T-cell (primary cell): ENCODE data around the gene TTC24. TPM values are rescaled to one million over a fixed set of nuclear protein-coding genes. Genes with fewer than 3 reads are reported as not detected.

Experiments used
- ATAC-seq, 4 experiments: fragments of 200-7000 bp in 3 of 4; fragments of 150-1000 bp in 1 of 4; cut with Tn5 transposase; replicated peaks in 1 of 4; 1 replicate in 3 of 4; 2 replicates in 1 of 4; pipeline ENCODE4 v1.10.0; 2021; ENCODE audit warnings: moderate library complexity in 3 of 4, mild to moderate bottlenecking in 2 of 4, moderate number of reproducible peaks in 1 of 4
- CTCF ChIA-PET, 2 donors: fragments of 300-600 bp; sonication (Branson Sonifier 250); formaldehyde crosslinking; loops; one replicate each; lab custom pipeline; 2022; ENCODE audit warnings: antibody characterized with exemption in 2 of 2; lab: Charles Lee
- POLR2A ChIA-PET, 2 donors: fragments of 300-600 bp; sonication (Branson Sonifier 250); formaldehyde crosslinking; loops; one replicate each; lab custom pipeline; 2022; ENCODE audit warnings: antibody characterized with exemption in 2 of 2; lab: Charles Lee
- DNase-seq, 35 experiments: peaks; one replicate each; pipeline versions ENCODE4 v3.0.0 to v3.0.0-alpha.2; 2013 to 2023
- H3K27ac ChIP-seq: one replicate; pipeline ENCODE4 v1.5.1; 2013; ENCODE audit warnings: low read length
- H3K27me3 ChIP-seq, 2 experiments: replicated peaks in 1 of 2; 1 replicate in 1 of 2; 2 replicates in 1 of 2; pipeline versions ENCODE4 v1.6.1 to v1.7.0; 2013; ENCODE audit warnings: low read length in 1 of 2, mixed read lengths in 1 of 2; ENCODE audit not compliant: control insufficient read depth in 2 of 2, insufficient read depth in 2 of 2; ENCODE audit errors: extremely low read depth in 1 of 2
- H3K36me3 ChIP-seq, 2 donors: 1 replicate in 1 of 2; 2 replicates in 1 of 2; pipeline versions ENCODE4 v1.6.1 to v1.7.0; 2013; ENCODE audit warnings: low read length in 1 of 2; ENCODE audit not compliant: control insufficient read depth in 2 of 2, insufficient read depth in 1 of 2; ENCODE audit errors: extremely low read depth in 1 of 2
- H3K4me1 ChIP-seq, 2 experiments: 1 replicate in 1 of 2; 2 replicates in 1 of 2; pipeline versions ENCODE4 v1.6.1 to v1.7.0; 2013; ENCODE audit warnings: low read length in 2 of 2, mixed read lengths in 1 of 2; ENCODE audit not compliant: insufficient read depth in 2 of 2, control insufficient read depth in 1 of 2; ENCODE audit errors: extremely low read depth in 1 of 2
- H3K4me3 ChIP-seq, 2 donors: 1 replicate in 1 of 2; 2 replicates in 1 of 2; pipeline versions ENCODE4 v1.5.1 to v1.7.0; 2013; ENCODE audit warnings: mild to moderate bottlenecking in 2 of 2, low read length in 1 of 2, moderate library complexity in 1 of 2; ENCODE audit not compliant: control insufficient read depth in 1 of 2; ENCODE audit errors: extremely low read depth in 1 of 2
- H3K9me3 ChIP-seq: 2 replicates; pipeline ENCODE4 v1.7.0; 2013
- H3K27ac Mint-ChIP-seq, 2 donors: one replicate each; pipeline ENCODE4 v1.8.0; 2020 to 2021; ENCODE audit warnings: mild to moderate bottlenecking in 2 of 2, mixed read lengths in 2 of 2
- H3K27me3 Mint-ChIP-seq, 2 donors: one replicate each; pipeline ENCODE4 v1.8.0; 2021 to 2022; ENCODE audit warnings: mixed read lengths in 2 of 2
- H3K36me3 Mint-ChIP-seq: one replicate; pipeline ENCODE4 v1.8.0; 2021; ENCODE audit warnings: mixed read lengths
- H3K4me1 Mint-ChIP-seq, 3 donors: one replicate each; pipeline ENCODE4 v1.8.0; 2020 to 2022; ENCODE audit warnings: mixed read lengths in 3 of 3, mild to moderate bottlenecking in 1 of 3
- H3K4me3 Mint-ChIP-seq, 3 donors: one replicate each; pipeline ENCODE4 v1.8.0; 2020 to 2022; ENCODE audit warnings: mild to moderate bottlenecking in 3 of 3, mixed read lengths in 3 of 3, moderate library complexity in 3 of 3
- H3K9me3 Mint-ChIP-seq, 3 donors: one replicate each; pipeline ENCODE4 v1.8.0; 2020 to 2022; ENCODE audit warnings: mixed read lengths in 3 of 3
- WGBS: methylation state at CpG from one replicate; pipeline ENCODE4 v1.1.5; 2013; ENCODE audit warnings: missing lambda C conversion rate; ENCODE audit not compliant: insufficient coverage; 5-methylcytosine and 5-hydroxymethylcytosine counted together
- total RNA-seq, 35 experiments: library from RNA in 6 of 35; stranded (reverse) in 6 of 35; fragments of 120-200 nt in 1 of 35; gene quantifications; one replicate each; pipeline versions ENCODE4 v1.2.1 to v1.2.4 and lab custom pipeline; 2013 to 2026

TTC24 gene
- total RNA-seq, 5 donors from 2014 or later (not counting 1 experiment from before 2014, with no cell fraction given), result 9.9 to 43.6 (median 16.4) TPM

GRCh38 chr1:156556354-156556753 lies 23.2 kb upstream of the TTC24 start:
- H3K9me3 Mint-ChIP-seq, result no peaks in the 10 kb centered on the region
- peaks cover 0 to 8% (median 2%) of the 10 kb centered on the region in 3 donors for H3K4me1 Mint-ChIP-seq
- ChIA-PET CTCF (no interaction called here), POLR2A (no interaction called here)
- H3K27ac Mint-ChIP-seq, result no peak overlapping the region
- no peak overlapping the region for H3K27ac ChIP-seq
- H3K4me1 ChIP-seq, result no peaks in the 10 kb centered on the region
- no peaks in the 10 kb centered on the region for H3K27me3 Mint-ChIP-seq
- ATAC-seq (no peak), DNase-seq (no peak)
- H3K36me3 ChIP-seq, result no peaks in the 10 kb centered on the region
- no peak overlapping the region for H3K4me3 ChIP-seq
- H3K27me3 ChIP-seq, result peaks cover 0 to 2% of the 10 kb centered on the region in 2 experiments
- no peak overlapping the region for H3K4me3 Mint-ChIP-seq
- no peaks in the 10 kb centered on the region for H3K9me3 ChIP-seq
- WGBS, result 76% methylated on average over 8 of the region's 9 CpGs
- peaks cover 2% of the 10 kb centered on the region for H3K36me3 Mint-ChIP-seq

- no peaks in the 10 kb centered on the region for H3K9me3 ChIP-seq
- 81% methylated on average over 5 of the region's 8 CpGs for WGBS
- Mint-ChIP-seq H3K36me3 (no peaks in the 10 kb centered on the region), H3K9me3 (no peaks in the 10 kb centered on the region), H3K27me3 (no peaks in the 10 kb centered on the region), H3K4me1 (no peaks in the 10 kb centered on the region), H3K4me3 (no peak overlapping the region), H3K27ac (no peak overlapping the region)
- H3K27ac ChIP-seq, result no peak overlapping the region
- no peak for DNase-seq
- no peak overlapping the region for H3K4me3 ChIP-seq
- CTCF ChIA-PET, result no interaction called here
- ATAC-seq, result no peak
- H3K4me1 ChIP-seq, result no peaks in the 10 kb centered on the region
- H3K27me3 ChIP-seq, result peaks cover 0 to 2% of the 10 kb centered on the region in 2 experiments
- POLR2A ChIA-PET, result no interaction called here
- H3K36me3 ChIP-seq, result peaks cover 0 to 5% of the 10 kb centered on the region in 2 donors
Measured at GRCh38 chr1:156559086-156559796, 20.3 kb upstream of the TTC24 start.

DNA sequence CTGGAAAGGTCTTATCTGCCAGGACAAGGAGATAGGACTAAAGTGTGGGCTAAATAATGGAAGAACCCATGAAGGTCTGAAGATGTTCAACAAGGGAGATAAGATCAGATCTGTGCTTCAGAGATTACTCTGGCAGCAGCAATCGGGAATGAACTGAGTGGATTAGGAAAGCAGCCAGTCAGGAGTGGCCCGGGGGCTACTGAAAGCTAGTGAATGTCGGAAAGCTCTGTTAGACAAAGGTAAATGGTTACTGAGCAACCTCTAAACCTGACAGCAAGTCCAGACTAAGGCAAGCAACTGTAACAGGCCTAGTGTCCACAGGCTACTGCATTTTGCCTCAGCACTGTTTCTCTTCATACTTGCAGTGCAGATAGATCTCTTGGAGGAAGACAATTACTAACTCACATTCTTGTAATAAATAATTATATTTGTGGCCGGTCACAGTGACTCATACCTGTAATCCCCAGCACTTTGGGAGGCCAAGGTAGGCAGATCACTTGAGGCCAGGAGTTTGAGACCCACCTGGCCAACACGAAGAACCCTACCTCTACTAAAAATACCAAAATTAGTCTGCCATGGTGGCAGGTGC lies 19.6 kb upstream of the TTC24 start:
- ATAC-seq (no peak), DNase-seq (no peak)
- Histone ChIP-seq H3K9me3 (no peaks in the 10 kb centered on the region), H3K4me1 (no peaks in the 10 kb centered on the region), H3K4me3 (no peak overlapping the region), H3K36me3 (peaks cover 0 to 5% of the 10 kb centered on the region in 2 donors), H3K27me3 (peaks cover 0 to 2% of the 10 kb centered on the region in 2 experiments), H3K27ac (no peak overlapping the region)
- Mint-ChIP-seq H3K36me3 (no peaks in the 10 kb centered on the region), H3K9me3 (no peaks in the 10 kb centered on the region), H3K4me1 (no peaks in the 10 kb centered on the region), H3K4me3 (no peak overlapping the region), H3K27ac (no peak overlapping the region), H3K27me3 (no peaks in the 10 kb centered on the region)
- CTCF ChIA-PET, result no interaction called here
- POLR2A ChIA-PET, result no interaction called here
- 83% methylated on average over 4 of the region's 5 CpGs for WGBS

- Histone ChIP-seq H3K27me3 (peaks cover 0 to 2% of the 10 kb centered on the region in 2 experiments), H3K4me1 (no peaks in the 10 kb centered on the region), H3K36me3 (peaks cover 0 to 5% of the 10 kb centered on the region in 2 donors), H3K27ac (no peak overlapping the region), H3K4me3 (no peak overlapping the region), H3K9me3 (no peaks in the 10 kb centered on the region)
- Mint-ChIP-seq H3K36me3 (no peaks in the 10 kb centered on the region), H3K27me3 (no peaks in the 10 kb centered on the region), H3K4me3 (no peak overlapping the region), H3K9me3 (no peaks in the 10 kb centered on the region), H3K4me1 (no peaks in the 10 kb centered on the region), H3K27ac (no peak overlapping the region)
- POLR2A ChIA-PET, result no interaction called here
- CTCF ChIA-PET, result no interaction called here
- ATAC-seq (no peak), DNase-seq (no peak)
- 50% methylated on average over 1 of the region's 5 CpGs for WGBS
Measured at GRCh38 chr1:156560585-156561163, 18.8 kb upstream of the TTC24 start.

DNA sequence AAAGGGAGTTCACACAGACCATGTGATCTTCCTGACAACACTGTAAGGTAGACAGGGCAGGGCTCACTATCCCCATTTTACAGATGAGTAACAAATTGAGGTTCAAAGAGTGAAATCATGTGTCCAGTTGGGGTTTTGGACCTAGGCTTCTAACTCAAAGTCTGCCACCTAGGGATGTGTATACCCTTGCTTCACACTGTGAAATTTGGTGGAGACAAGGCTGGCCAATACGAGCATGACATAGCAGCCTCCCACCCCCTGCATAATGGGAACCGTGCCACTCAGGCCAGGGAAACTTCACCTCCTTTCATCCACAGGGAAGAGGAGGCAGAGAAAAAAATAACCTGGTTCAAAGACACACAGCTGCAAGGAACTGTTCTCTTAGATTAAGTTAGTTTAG lies 14.0 kb upstream of the TTC24 start:
- Histone ChIP-seq H3K9me3 (no peaks in the 10 kb centered on the region), H3K36me3 (peaks cover 0 to 5% of the 10 kb centered on the region in 2 donors), H3K27me3 (peaks cover 0 to 5% of the 10 kb centered on the region in 2 experiments), H3K4me1 (no peaks in the 10 kb centered on the region), H3K4me3 (no peak overlapping the region), H3K27ac (no peak overlapping the region)
- POLR2A ChIA-PET, result interaction anchor here in 1 of 2 donors (0.6 kb wide), 1 partner anchor 245 kb away, joined by 3 read pairs; no protein-coding TSS in a partner anchor
- Mint-ChIP-seq H3K9me3 (no peaks in the 10 kb centered on the region), H3K36me3 (no peaks in the 10 kb centered on the region), H3K27me3 (peaks cover 0 to 5% of the 10 kb centered on the region in 2 donors), H3K27ac (no peak overlapping the region), H3K4me3 (no peak overlapping the region), H3K4me1 (no peaks in the 10 kb centered on the region)
- DNase-seq (no peak), ATAC-seq (no peak)
- CTCF ChIA-PET, result no interaction called here
- WGBS, result no CpG with 5 or more reads among the region's 2 CpGs

- ChIA-PET POLR2A (interaction anchor here in 1 of 2 donors (0.6 kb wide), 1 partner anchor 34 kb away, joined by 3 read pairs; no protein-coding TSS in a partner anchor), CTCF (interaction anchor here in 1 of 2 donors (0.7 kb wide), 1 partner anchor 120 kb away, joined by 4 read pairs; no protein-coding TSS in a partner anchor)
- H3K9me3 Mint-ChIP-seq, result no peaks in the 10 kb centered on the region
Measured at GRCh38 chr1:156566436-156566835, 13.1 kb upstream of the TTC24 start.

More at GRCh38 chr1:156566436-156566835, 13.1 kb upstream of the TTC24 start:
- peaks cover 6 to 11% of the 10 kb centered on the region in 2 donors for H3K27me3 Mint-ChIP-seq
- no peak for ATAC-seq
- H3K4me3 Mint-ChIP-seq, result no peak overlapping the region
- H3K4me1 Mint-ChIP-seq, result peaks cover 0 to 5% (median 0%) of the 10 kb centered on the region in 3 donors
- no peak overlapping the region for H3K4me3 ChIP-seq
- peaks cover 0 to 6% of the 10 kb centered on the region in 2 experiments for H3K27me3 ChIP-seq
- no peaks in the 10 kb centered on the region for H3K4me1 ChIP-seq
- H3K27ac Mint-ChIP-seq, result no peak overlapping the region
- H3K36me3 ChIP-seq, result peaks cover 0 to 4% of the 10 kb centered on the region in 2 donors
- no peaks in the 10 kb centered on the region for H3K9me3 ChIP-seq
- no peaks in the 10 kb centered on the region for H3K36me3 Mint-ChIP-seq
- DNase-seq, result no peak
- no peak overlapping the region for H3K27ac ChIP-seq
- WGBS, result 90% methylated on average over 4 of the region's 4 CpGs
